HEK293T (cell line): ENCODE measurements around the gene YBEY.

Experiments
- CTCF ChIA-PET: fragments of 350-600 bp; formaldehyde crosslinking; extraction: SDS; loops from one replicate; lab custom pipeline; 2021; ENCODE audit warnings: antibody characterized with exemption, inconsistent platforms; lab: Yijun Ruan, JAX
- POLR2A ChIA-PET: fragments of 350-600 bp; formaldehyde crosslinking; extraction: SDS; loops from one replicate; lab custom pipeline; 2020; ENCODE audit warnings: antibody characterized with exemption, inconsistent platforms; lab: Yijun Ruan, JAX
- DNase-seq: peaks from one replicate; pipeline ENCODE4 v3.0.0; 2012; ENCODE audit warnings: mixed read lengths; ENCODE audit errors: extremely low spot score
- ARNT ChIP-seq: fragments of 450-650 bp; IDR thresholded peaks from 2 replicates; pipeline ENCODE4 v1.6.1; 2017; ENCODE audit warnings: mild to moderate bottlenecking
- BHLHE40 ChIP-seq: fragments of 450-650 bp; IDR thresholded peaks from 2 replicates; pipeline ENCODE4 v1.6.1; 2016; ENCODE audit warnings: mild to moderate bottlenecking, moderate library complexity, borderline replicate concordance
- CTBP1 ChIP-seq: fragments of 450-650 bp; IDR thresholded peaks from 2 replicates; pipeline ENCODE4 v1.6.1; 2016; ENCODE audit warnings: borderline replicate concordance
- ELF4 ChIP-seq: fragments of 450-650 bp; IDR thresholded peaks from 2 replicates; pipeline ENCODE4 v1.6.1; 2017; ENCODE audit warnings: antibody characterized with exemption
- FOXA1 ChIP-seq: fragments of 450-650 bp; IDR thresholded peaks from 2 replicates; pipeline ENCODE4 v1.6.1; 2016; ENCODE audit warnings: mild to moderate bottlenecking
- FOXK2 ChIP-seq: fragments of 450-650 bp; IDR thresholded peaks from 2 replicates; pipeline ENCODE4 v1.6.1; 2016; ENCODE audit warnings: mild to moderate bottlenecking
- FOXM1 ChIP-seq: fragments of 450-650 bp; IDR thresholded peaks from 2 replicates; pipeline ENCODE4 v1.6.1; 2017; ENCODE audit warnings: mild to moderate bottlenecking, borderline replicate concordance
- HDGF ChIP-seq: fragments of 450-650 bp; IDR thresholded peaks from 2 replicates; pipeline ENCODE4 v1.6.1; 2017; ENCODE audit warnings: antibody characterized with exemption, borderline replicate concordance
- L3MBTL2 ChIP-seq: fragments of 450-650 bp; conservative IDR thresholded peaks from 2 replicates; pipeline ENCODE4 v1.6.1; 2016; ENCODE audit warnings: mild to moderate bottlenecking
- LEF1 ChIP-seq: fragments of 450-650 bp; IDR thresholded peaks from 2 replicates; pipeline ENCODE4 v1.6.1; 2017; ENCODE audit warnings: mild to moderate bottlenecking, borderline replicate concordance
- NFRKB ChIP-seq: fragments of 450-650 bp; IDR thresholded peaks from 2 replicates; pipeline ENCODE4 v1.6.1; 2016; ENCODE audit warnings: mild to moderate bottlenecking, moderate library complexity
- SP1 ChIP-seq: fragments of 450-650 bp; IDR thresholded peaks from 2 replicates; pipeline ENCODE4 v1.6.1; 2017
- SUZ12 ChIP-seq: fragments of 450-650 bp; IDR thresholded peaks from 2 replicates; pipeline ENCODE4 v1.6.1; 2016; ENCODE audit warnings: mild to moderate bottlenecking
- TARDBP ChIP-seq: fragments of 450-650 bp; IDR thresholded peaks from 2 replicates; pipeline ENCODE4 v1.6.1; 2016
- ZNF384 ChIP-seq: fragments of 450-650 bp; IDR thresholded peaks from 2 replicates; pipeline ENCODE4 v1.6.1; 2016
- TF ChIP-seq, protein P1 (sequence below): fragments of 450-650 bp; IDR thresholded peaks from 2 replicates; pipeline ENCODE4 v1.6.1; 2016

Gene YBEY

DNA sequence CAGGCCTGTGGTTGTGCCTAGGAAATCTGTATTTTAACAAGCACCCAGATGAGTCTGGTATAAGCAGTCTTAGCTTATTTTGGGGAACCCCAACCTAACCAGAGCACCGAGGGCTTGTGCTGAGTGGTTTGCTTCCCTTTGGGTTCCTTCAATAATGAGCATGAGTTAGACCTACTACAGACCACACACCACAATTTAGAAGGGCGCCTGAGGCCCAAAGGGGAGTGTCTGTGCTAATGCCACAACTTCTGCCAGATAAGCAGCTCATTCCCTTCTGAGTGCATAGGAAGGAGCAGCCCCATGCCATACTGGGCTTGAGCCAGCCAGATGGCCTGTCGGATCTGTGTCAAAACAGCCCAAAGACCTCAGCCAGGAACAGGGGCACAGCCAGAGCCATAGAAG is 42.2 kb upstream of the YBEY start:
- no peak for DNase-seq
- TF ChIP-seq BHLHE40 (no peak), L3MBTL2 (no peak), CTBP1 (no peak), FOXM1 (no peak), ARNT (no peak), ZNF384 (no peak), SP1 (no peak), ELF4 (no peak), FOXK2 (no peak), FOXA1 (no peak), HDGF (no peak), SUZ12 (no peak), TARDBP (no peak), NFRKB (no peak), LEF1 (no peak)
- TF ChIP-seq, protein P1, sequence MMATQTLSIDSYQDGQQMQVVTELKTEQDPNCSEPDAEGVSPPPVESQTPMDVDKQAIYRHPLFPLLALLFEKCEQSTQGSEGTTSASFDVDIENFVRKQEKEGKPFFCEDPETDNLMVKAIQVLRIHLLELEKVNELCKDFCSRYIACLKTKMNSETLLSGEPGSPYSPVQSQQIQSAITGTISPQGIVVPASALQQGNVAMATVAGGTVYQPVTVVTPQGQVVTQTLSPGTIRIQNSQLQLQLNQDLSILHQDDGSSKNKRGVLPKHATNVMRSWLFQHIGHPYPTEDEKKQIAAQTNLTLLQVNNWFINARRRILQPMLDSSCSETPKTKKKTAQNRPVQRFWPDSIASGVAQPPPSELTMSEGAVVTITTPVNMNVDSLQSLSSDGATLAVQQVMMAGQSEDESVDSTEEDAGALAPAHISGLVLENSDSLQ = no peak
- POLR2A ChIA-PET = interaction anchor here (1.2 kb wide), 1 partner anchor 39 kb away, joined by 3 read pairs; no protein-coding TSS in a partner anchor
- CTCF ChIA-PET = no interaction called here

DNA sequence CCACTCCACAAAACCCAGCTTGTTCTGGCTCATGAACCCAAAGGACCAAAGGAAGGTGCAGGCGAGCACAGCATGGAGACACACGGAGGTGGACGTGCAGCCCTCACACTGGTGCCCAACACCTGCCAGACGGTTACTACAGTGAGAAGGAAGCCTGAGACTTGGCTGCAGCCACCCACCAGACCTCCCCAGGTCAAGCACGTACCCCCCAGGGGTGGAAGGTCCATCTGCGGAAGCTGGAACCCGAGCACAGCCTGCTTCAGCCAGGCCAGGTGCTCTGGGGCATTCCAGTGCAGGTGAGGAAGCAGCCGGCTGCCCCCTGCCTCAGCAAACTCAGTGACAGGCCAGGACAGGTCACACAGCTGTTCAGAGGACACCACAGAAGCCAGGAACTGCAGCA is 41.5 kb upstream of the YBEY start:
- no peak for DNase-seq
- no peak for TF ChIP-seq ELF4
- no peak for TF ChIP-seq HDGF
- no peak for TF ChIP-seq FOXM1
- TF ChIP-seq CTBP1 = no peak
- TF ChIP-seq FOXA1 = no peak
- no peak for TF ChIP-seq FOXK2
- TF ChIP-seq L3MBTL2 = no peak
- TF ChIP-seq ARNT = no peak
- TF ChIP-seq LEF1 = no peak
- no peak for TF ChIP-seq NFRKB
- no peak for TF ChIP-seq ZNF384
- TF ChIP-seq TARDBP = no peak
- TF ChIP-seq SUZ12 = no peak
- TF ChIP-seq SP1 = no peak
- TF ChIP-seq, protein P1 = no peak
- TF ChIP-seq BHLHE40 = no peak
- ChIA-PET CTCF (no interaction called here), POLR2A (interaction anchor here (1.2 kb wide), 1 partner anchor 39 kb away, joined by 3 read pairs; no protein-coding TSS in a partner anchor)

DNA sequence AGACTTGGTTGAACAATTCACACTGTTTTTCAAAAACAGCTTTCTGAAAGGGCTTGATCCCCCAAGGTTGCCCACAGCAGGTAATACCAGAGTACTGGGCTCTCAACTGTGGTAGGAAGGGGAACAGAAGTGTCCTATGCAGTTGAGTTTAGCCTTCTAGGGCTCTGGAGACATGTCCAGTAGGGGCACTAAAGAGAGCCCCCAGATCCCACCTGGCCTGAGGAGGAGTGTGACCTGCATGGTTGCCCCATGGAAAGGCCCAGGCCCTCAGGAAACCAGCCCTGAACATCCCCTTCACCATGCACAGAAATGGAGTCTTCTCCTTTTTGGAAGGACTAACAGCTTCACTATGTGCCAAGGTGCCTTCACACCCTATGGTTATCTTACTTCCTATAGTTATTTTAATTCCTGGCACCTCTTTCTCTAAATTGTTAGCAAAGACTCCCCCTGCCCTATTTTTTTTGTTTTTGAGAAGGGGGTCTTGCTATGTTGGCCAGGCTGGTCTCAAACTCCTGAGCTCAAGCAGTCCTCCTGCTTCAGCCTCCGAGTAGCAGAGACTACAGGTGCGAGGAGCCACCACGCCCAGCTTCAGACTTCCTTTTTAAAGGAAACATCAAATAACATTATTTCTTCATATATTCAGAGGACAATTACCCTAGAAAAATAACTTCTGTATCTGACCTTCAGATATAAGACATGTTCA is 40.8 kb upstream of the YBEY start:
- TF ChIP-seq BHLHE40 (no peak), CTBP1 (no peak), ARNT (no peak), LEF1 (no peak), NFRKB (no peak), SUZ12 (no peak), HDGF (no peak)
- POLR2A ChIA-PET = interaction anchor here (1.2 kb wide), 1 partner anchor 38 kb away, joined by 3 read pairs; no protein-coding TSS in a partner anchor
- CTCF ChIA-PET = no interaction called here
- no peak for DNase-seq

DNA sequence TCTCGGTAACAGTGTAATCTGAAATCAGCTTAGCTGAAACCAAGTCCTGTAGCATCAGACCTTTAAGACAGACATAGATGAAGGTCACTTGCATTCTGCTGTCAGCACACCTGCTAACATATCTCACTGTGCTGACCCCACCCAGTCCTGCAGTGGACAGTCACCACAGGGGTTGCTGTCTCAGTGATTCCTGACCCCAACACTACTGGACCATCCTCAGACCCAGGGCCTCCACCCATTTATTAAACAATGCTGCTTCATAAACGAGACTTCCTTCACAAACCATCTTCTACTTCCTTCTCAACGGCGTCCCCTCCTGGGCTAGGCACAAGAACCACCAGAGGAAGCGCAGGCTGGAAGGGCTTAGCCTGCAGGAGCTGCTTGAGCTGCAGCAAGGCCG is 39.8 kb upstream of the YBEY start:
- no peak for TF ChIP-seq FOXM1
- TF ChIP-seq ZNF384 = no peak
- no peak for TF ChIP-seq L3MBTL2
- TF ChIP-seq ARNT = no peak
- no peak for TF ChIP-seq BHLHE40
- no peak for TF ChIP-seq CTBP1
- TF ChIP-seq, protein P1 = no peak
- no peak for TF ChIP-seq SUZ12
- TF ChIP-seq HDGF = no peak
- TF ChIP-seq FOXK2 = no peak
- TF ChIP-seq SP1 = no peak
- TF ChIP-seq NFRKB = no peak
- TF ChIP-seq ELF4 = no peak
- TF ChIP-seq LEF1 = no peak
- TF ChIP-seq TARDBP = no peak
- TF ChIP-seq FOXA1 = no peak
- no peak for DNase-seq
- CTCF ChIA-PET = no interaction called here
- POLR2A ChIA-PET = no interaction called here

DNA sequence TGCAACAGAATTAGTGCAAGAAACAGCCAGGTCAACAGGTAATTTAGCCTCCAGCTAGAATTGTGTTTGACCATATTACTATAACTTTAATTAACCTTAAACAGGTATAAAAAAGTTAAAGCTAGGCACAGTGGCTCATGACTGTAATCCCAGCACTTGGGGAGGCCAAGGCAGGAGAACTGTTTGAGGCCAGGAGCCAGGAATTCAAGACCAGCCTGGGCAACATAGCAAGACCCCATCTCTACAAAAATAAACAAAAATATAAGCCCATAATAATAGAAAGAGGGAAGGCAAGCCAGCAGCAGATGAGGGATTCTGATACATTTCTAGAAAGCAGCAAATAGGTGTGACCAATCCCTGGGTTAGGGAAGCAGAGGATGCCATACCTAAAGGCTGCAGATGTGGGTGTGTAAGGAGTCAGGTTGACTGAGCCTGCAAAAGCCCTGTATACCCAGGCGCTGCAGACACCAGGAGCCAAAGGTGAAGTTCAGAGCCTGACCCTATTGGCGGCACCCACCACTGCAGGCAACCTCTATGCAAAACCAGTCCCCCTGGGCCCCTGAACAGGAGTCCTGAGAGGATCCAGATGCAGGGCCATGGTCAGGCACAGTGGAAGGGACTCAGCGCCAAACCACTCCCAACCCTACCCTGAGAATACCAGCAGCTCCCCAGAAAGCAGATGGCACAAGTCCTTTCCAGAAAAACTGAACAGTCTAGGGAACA is 38.3 kb upstream of the YBEY start:
- TF ChIP-seq TARDBP (no peak), FOXA1 (no peak), FOXK2 (no peak), LEF1 (no peak), FOXM1 (no peak), HDGF (no peak), ZNF384 (no peak), BHLHE40 (no peak), ELF4 (no peak), ARNT (no peak), L3MBTL2 (no peak), SP1 (no peak), NFRKB (no peak), SUZ12 (no peak)
- TF ChIP-seq, protein P1 = no peak
- DNase-seq = no peak
- POLR2A ChIA-PET = interaction anchor here (0.9 kb wide), 1 partner anchor 13 kb away, joined by 3 read pairs; no protein-coding TSS in a partner anchor
- CTCF ChIA-PET = no interaction called here
